Psoas muscle (tissue), 8 donors: ENCODE results near the gene TEX26. TPM values are rescaled to one million over a fixed set of nuclear protein-coding genes. Genes with fewer than 3 reads are reported as not detected.

Experiments
- ATAC-seq, 4 donors: fragments of 200-7000 bp; cut with Tn5 transposase; one replicate each; pipeline ENCODE4 v1.9.1; 2020; ENCODE audit warnings: moderate library complexity in 3 of 4, mild to moderate bottlenecking in 2 of 4
- DNase-seq, 2 donors: peaks; one replicate each; pipeline ENCODE4 v3.0.0-alpha.2; 2020
- H3K27ac ChIP-seq: fragments of 200-600 bp; one replicate; pipeline ENCODE4 v1.8.0; 2022
- H3K27me3 ChIP-seq, 3 donors: fragments of 200-600 bp in 1 of 3; one replicate each; pipeline versions ENCODE4 v1.6.1 to v1.8.0; 2013 to 2022; ENCODE audit warnings: low read length in 2 of 3, mild to moderate bottlenecking in 2 of 3, moderate library complexity in 1 of 3; ENCODE audit not compliant: insufficient read depth in 3 of 3
- H3K36me3 ChIP-seq, 2 donors: fragments of 200-600 bp in 1 of 2; one replicate each; pipeline versions ENCODE4 v1.6.1 to v1.8.0; 2013 to 2022; ENCODE audit warnings: low read depth in 1 of 2, mild to moderate bottlenecking in 1 of 2, moderate library complexity in 1 of 2; ENCODE audit not compliant: insufficient read depth in 1 of 2
- H3K4me1 ChIP-seq: fragments of 200-600 bp; one replicate; pipeline ENCODE4 v1.8.0; 2022
- H3K4me3 ChIP-seq: fragments of 200-600 bp; one replicate; pipeline ENCODE4 v1.8.0; 2022; ENCODE audit warnings: mild to moderate bottlenecking
- H3K9me3 ChIP-seq: fragments of 200-600 bp; one replicate; pipeline ENCODE4 v1.8.0; 2022
- WGBS, 3 donors: extraction: QIAGEN DNeasy Blood & Tissue Kit; methylation state at CpG; one replicate each; pipeline versions ENCODE4 v1.1.6 to v1.1.7; 2013; 5-methylcytosine and 5-hydroxymethylcytosine counted together
- intact Hi-C, 2 donors: fragments of 100-400 bp; cut with DNase I; formaldehyde crosslinking; loops; one replicate each; pipeline versions ENCODE4 v1.11.0 to v1.14.2; 2022
- polyA plus RNA-seq, 3 donors: library from polyadenylated mRNA; stranded (reverse); fragments of 200-250 nt; gene quantifications; one replicate each; pipeline ENCODE4 v1.2.3, GENCODE V29; 2013
- total RNA-seq, 4 donors: library from RNA; stranded (reverse); fragmentation: NEBNext Ultra II Directional in 2 of 4; extraction: Animal tissue kit (Norgen Biotek cat#: 25700) in 2 of 4; gene quantifications; one replicate each; pipeline versions ENCODE4 v1.2.1 to v1.2.4, GENCODE V29; 2021 to 2023
- TF ChIP-seq, protein P1 (sequence below): fragments of 200-600 bp; IDR thresholded peaks from one replicate; pipeline ENCODE4 v1.8.0; 2022; ENCODE audit warnings: antibody characterized with exemption
- donor health status: healthy with polysubstance abuse.
- donor health status: DM: no; HTN: no; CAD: no; lungs with moderate emphysema.
- donor health status: Bipolar disorder and iron deficiency.
- donor health status: healthy.
- donor health status: DM: yes; HTN: yes; CAD: no.
- donor health status: DM: no; HTN: no; CAD: no.
- donor health status: DM: no; HTN: no; CAD: no.
- donor health status: DM: yes; HTN: yes; CAD: no.

TEX26 gene
- total and polyA plus RNA-seq, 7 donors = 0.04 TPM; not detected in 6

DNA sequence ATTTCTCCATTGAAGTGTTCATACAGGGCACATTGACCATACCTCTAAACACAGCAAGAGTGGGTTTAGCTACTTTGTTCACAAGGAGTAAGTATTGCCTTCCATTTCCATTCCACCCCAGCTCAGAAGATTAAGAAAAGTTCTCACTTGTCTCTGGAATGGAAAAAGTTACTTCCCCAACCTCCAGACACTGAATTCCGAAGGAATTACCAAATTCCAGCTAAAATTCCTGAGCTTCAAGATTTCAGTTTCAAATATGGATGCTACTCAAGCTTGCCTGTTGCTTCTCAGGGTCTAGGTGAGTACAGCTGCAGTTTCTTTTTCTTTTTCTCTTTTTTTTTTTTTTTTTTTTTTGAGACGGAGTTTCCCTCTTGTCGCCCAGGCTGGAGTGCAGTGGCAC is 33.6 kb downstream of the TEX26 start:
- intact Hi-C loops = no loop called here
- no peak for DNase-seq
- ATAC-seq = no peak
- WGBS, 3 donors = 75 to 85% (median 78%) methylated on average over 3 of the region's 3 CpGs
- Histone ChIP-seq H3K27ac (no peak overlapping the region), H3K36me3 (no peaks in the 10 kb centered on the region), H3K27me3 (no peaks in the 10 kb centered on the region), H3K4me3 (no peak overlapping the region), H3K9me3 (no peaks in the 10 kb centered on the region), H3K4me1 (no peaks in the 10 kb centered on the region)
- TF ChIP-seq, protein P1, sequence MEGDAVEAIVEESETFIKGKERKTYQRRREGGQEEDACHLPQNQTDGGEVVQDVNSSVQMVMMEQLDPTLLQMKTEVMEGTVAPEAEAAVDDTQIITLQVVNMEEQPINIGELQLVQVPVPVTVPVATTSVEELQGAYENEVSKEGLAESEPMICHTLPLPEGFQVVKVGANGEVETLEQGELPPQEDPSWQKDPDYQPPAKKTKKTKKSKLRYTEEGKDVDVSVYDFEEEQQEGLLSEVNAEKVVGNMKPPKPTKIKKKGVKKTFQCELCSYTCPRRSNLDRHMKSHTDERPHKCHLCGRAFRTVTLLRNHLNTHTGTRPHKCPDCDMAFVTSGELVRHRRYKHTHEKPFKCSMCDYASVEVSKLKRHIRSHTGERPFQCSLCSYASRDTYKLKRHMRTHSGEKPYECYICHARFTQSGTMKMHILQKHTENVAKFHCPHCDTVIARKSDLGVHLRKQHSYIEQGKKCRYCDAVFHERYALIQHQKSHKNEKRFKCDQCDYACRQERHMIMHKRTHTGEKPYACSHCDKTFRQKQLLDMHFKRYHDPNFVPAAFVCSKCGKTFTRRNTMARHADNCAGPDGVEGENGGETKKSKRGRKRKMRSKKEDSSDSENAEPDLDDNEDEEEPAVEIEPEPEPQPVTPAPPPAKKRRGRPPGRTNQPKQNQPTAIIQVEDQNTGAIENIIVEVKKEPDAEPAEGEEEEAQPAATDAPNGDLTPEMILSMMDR = no peak

DNA sequence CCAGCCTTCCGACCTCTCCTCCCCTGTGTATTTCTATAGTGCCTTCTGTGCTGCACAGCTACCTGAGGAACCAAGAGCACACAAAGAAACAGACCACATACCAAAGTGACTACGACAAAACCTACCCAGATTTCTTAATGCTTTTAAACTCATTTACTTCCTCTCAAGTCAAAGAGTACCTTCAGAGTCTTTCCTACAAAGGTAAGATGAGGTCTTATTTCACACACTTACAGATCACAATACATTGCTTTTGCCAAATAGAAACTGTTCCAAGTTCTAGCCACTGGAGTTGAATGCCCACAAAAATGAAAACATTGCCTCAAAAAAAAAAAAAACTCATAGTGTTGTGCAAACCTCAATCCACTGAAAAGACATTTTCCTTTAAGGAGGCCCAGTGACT is 36.4 kb downstream of the TEX26 start:
- intact Hi-C loops = no loop called here
- DNase-seq (no peak), ATAC-seq (no peak)
- no peaks in the 10 kb centered on the region for H3K4me1 ChIP-seq
- H3K36me3 ChIP-seq = no peaks in the 10 kb centered on the region
- TF ChIP-seq, protein P1 = no peak
- no peak overlapping the region for H3K4me3 ChIP-seq
- no peaks in the 10 kb centered on the region for H3K27me3 ChIP-seq
- H3K27ac ChIP-seq = no peak overlapping the region
- no peaks in the 10 kb centered on the region for H3K9me3 ChIP-seq
- 69 to 84% (median 80%) methylated on average over 2 of the region's 2 CpGs for WGBS, 3 donors

DNA sequence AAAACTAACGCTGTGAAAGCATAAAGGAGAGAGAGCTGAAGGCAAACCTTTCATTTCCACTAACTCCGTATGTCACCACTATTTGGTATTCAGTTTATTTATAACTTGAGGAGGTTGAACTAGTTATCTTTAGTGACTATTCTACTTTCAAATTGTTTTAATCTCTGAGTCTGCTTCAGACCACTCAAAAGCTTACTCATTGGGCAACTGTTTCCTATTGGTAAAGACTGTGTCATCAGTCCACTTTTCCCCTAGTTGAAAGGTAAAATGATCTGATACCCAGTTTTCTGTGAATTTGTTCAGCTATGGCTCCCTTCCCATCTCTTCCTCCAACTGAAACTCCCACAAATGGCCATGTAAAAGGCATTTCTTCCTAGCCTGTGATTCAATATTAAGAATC is 39.1 kb downstream of the TEX26 start:
- Histone ChIP-seq H3K4me3 (no peak overlapping the region), H3K27me3 (no peaks in the 10 kb centered on the region), H3K4me1 (no peaks in the 10 kb centered on the region), H3K9me3 (no peaks in the 10 kb centered on the region), H3K36me3 (no peaks in the 10 kb centered on the region), H3K27ac (no peak overlapping the region)
- TF ChIP-seq, protein P1 = no peak
- WGBS, 3 donors = 66 to 81% (median 72%) methylated on average over 2 of the region's 2 CpGs
- intact Hi-C loops = no loop called here
- ATAC-seq (no peak), DNase-seq (no peak)

DNA sequence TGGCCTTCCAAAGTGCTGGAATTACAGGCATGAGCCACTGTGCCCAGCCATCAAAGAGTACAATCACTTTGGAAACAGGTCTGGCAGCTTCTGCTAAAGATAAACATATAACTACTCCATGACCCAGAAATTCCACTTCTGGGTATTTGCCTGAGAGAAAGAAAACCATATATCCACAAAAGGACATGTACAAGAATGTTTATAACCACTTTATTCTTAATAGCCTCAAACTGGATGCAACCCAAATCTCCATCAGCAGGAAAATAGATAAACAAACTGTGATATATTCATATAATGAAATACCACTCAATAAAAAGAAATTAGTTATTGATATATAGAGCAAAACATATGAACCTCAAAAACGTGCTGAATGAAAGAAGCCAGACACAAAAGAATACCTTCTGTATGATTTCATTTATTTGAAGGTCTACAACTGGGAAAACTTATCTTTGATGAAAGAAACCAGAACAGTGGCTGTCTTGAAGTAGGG is 40.5 kb downstream of the TEX26 start:
- no peak overlapping the region for H3K27ac ChIP-seq
- DNase-seq = no peak
- WGBS, 3 donors = 1 to 23% (median 10%) methylated on average over 1 of the region's 1 CpG
- ATAC-seq = no peak
- H3K9me3 ChIP-seq = no peaks in the 10 kb centered on the region
- no peaks in the 10 kb centered on the region for H3K27me3 ChIP-seq
- no peaks in the 10 kb centered on the region for H3K4me1 ChIP-seq
- TF ChIP-seq, protein P1 = no peak
- no peaks in the 10 kb centered on the region for H3K36me3 ChIP-seq
- H3K4me3 ChIP-seq = no peak overlapping the region
- intact Hi-C loops = no loop called here

DNA sequence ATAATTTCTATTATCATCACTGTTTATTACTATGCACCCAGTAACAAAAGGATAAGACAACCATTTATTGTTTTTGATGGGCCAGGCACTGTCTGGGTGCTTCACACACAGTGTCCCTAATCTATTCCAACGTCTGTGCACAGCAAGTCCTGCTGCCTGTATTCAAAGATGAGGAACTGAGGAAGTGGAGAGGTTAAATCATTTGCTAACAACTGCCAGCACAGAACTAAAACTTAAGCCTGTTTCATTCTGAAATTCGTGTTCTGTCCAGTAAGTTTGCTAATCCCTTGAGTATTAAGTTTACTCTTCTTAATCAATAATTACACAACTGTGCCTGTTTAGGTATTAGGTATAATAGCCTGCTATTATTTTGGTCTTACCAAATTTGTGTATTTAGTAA is 41.9 kb downstream of the TEX26 start:
- TF ChIP-seq, protein P1 = no peak
- H3K27me3 ChIP-seq = no peaks in the 10 kb centered on the region
- intact Hi-C loops = no loop called here
- H3K4me3 ChIP-seq = no peak overlapping the region
- DNase-seq (no peak), ATAC-seq (no peak)
- no peak overlapping the region for H3K27ac ChIP-seq
- H3K36me3 ChIP-seq = no peaks in the 10 kb centered on the region
- WGBS, 3 donors = 16 to 37% (median 25%) methylated on average over 2 of the region's 2 CpGs
- H3K4me1 ChIP-seq = no peaks in the 10 kb centered on the region
- no peaks in the 10 kb centered on the region for H3K9me3 ChIP-seq
